Measurements from ENCODE around the gene S1PR4. TPM values are rescaled to one million over a fixed set of nuclear protein-coding genes. Genes with fewer than 3 reads are reported as not detected.
A peak's percentile ranks its signal among the peaks of the same experiment; 100 is the strongest.

Gene S1PR4
- total and polyA plus RNA-seq, 9 of the 15 experiments (the other 6 are each of a cell fraction or from before 2014, with no cell fraction given): 0.27 TPM; not detected in 8

DNA sequence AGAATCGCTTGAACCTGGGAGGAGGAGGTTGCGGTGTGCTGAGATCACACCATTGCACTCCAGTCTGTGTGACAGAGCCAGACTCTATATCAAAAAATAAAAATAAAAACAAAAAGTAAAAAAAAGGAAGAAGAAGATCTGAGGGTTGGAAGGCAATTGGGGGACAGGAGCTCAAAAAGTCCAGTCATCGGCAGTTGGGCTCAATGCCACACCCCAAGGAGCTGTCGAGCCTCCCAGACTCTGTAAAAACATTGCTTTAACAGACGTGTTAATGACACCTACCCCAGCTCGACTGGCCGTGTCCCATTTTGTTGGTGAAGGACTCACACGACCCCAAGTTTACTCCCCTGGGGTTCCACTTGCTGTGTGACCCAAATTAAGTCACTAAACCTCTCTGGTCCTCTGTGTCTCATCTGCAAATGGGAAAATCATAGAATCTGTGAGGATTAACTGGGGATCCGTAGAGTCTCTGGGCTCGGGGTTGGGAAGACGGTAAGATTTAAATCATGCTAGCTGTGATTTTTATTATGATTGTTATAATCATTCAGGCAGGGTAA, 35.7 kb upstream of the S1PR4 start (continued):
- TF ChIP-seq TRIM25 (IDR thresholded peaks at IDR 0.05; ENCODE audit: borderline replicate concordance) (no peak), CUX1 (CRISPR knock-in tag; IDR thresholded peaks at IDR 0.05) (no peak), KDM1A (IDR thresholded peaks at IDR 0.05) (peak; percentile 81 to 88), CHD4 (IDR thresholded peaks at IDR 0.05; ENCODE audit: insufficient read depth, insufficient replicate concordance, low read depth, low read length, poor library complexity, severe bottlenecking) (peak; percentile 57), NCOA1 (IDR thresholded peaks at IDR 0.05; ENCODE audit: low read depth) (no peak), XRCC4 (IDR thresholded peaks at IDR 0.05; ENCODE audit: extremely low read depth, insufficient read depth, insufficient read length) (no peak), POLR2AphosphoS2 (IDR thresholded peaks at IDR 0.05; ENCODE audit: low read length) (no peak), TOE1 (IDR thresholded peaks at IDR 0.05; ENCODE audit: borderline replicate concordance) (no peak), TOE1 (CRISPR knock-in tag; IDR thresholded peaks at IDR 0.05; ENCODE audit: borderline replicate concordance, low read depth) (no peak), BCOR (IDR thresholded peaks at IDR 0.05) (peak; percentile 97), EWSR1 (IDR thresholded peaks at IDR 0.05; ENCODE audit: borderline replicate concordance, low read depth, partially characterized antibody) (no peak), ZNF77 (CRISPR knock-in tag; IDR thresholded peaks at IDR 0.05) (no peak), CBX1 (IDR thresholded peaks at IDR 0.05; ENCODE audit: low read depth) (0 out of 2 replicates have a peak, but pooled peaks have one; percentile 61), ARNT (IDR thresholded peaks at IDR 0.05) (no peak)
- TF ChIP-seq, protein P1, sequence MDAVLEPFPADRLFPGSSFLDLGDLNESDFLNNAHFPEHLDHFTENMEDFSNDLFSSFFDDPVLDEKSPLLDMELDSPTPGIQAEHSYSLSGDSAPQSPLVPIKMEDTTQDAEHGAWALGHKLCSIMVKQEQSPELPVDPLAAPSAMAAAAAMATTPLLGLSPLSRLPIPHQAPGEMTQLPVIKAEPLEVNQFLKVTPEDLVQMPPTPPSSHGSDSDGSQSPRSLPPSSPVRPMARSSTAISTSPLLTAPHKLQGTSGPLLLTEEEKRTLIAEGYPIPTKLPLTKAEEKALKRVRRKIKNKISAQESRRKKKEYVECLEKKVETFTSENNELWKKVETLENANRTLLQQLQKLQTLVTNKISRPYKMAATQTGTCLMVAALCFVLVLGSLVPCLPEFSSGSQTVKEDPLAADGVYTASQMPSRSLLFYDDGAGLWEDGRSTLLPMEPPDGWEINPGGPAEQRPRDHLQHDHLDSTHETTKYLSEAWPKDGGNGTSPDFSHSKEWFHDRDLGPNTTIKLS (IDR thresholded peaks at IDR 0.05; ENCODE audit: borderline replicate concordance, low read depth): no peak
- TF ChIP-seq, protein P2, sequence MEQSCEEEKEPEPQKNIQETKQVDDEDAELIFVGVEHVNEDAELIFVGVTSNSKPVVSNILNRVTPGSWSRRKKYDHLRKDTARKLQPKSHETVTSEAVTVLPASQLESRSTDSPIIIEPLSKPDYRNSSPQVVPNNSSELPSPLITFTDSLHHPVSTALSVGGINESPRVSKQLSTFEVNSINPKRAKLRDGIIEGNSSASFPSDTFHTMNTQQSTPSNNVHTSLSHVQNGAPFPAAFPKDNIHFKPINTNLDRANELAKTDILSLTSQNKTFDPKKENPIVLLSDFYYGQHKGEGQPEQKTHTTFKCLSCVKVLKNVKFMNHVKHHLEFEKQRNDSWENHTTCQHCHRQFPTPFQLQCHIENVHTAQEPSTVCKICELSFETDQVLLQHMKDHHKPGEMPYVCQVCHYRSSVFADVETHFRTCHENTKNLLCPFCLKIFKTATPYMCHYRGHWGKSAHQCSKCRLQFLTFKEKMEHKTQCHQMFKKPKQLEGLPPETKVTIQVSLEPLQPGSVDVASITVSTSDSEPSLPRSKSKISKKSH (CRISPR knock-in tag; IDR thresholded peaks at IDR 0.05): no peak
- TF ChIP-seq, protein P3, sequence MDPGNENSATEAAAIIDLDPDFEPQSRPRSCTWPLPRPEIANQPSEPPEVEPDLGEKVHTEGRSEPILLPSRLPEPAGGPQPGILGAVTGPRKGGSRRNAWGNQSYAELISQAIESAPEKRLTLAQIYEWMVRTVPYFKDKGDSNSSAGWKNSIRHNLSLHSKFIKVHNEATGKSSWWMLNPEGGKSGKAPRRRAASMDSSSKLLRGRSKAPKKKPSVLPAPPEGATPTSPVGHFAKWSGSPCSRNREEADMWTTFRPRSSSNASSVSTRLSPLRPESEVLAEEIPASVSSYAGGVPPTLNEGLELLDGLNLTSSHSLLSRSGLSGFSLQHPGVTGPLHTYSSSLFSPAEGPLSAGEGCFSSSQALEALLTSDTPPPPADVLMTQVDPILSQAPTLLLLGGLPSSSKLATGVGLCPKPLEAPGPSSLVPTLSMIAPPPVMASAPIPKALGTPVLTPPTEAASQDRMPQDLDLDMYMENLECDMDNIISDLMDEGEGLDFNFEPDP (CRISPR knock-in tag; IDR thresholded peaks at IDR 0.05): no peak

All from K562 (cell line).